M059J (cell line): ENCODE results near the gene GLTPD2. TPM values are rescaled to one million over a fixed set of nuclear protein-coding genes. Genes with fewer than 3 reads are reported as not detected.

Source experiments
- DNase-seq: peaks from one replicate; pipeline ENCODE4 v3.0.0-alpha.2; 2012; ENCODE audit warnings: low read depth
- total RNA-seq: library from RNA; depleted of rRNA; stranded (reverse); fragments of >200 nt; shearing (Covaris generic); gene quantifications from 2 replicates; pipeline ENCODE4 v1.2.3, GENCODE V29; 2014

GLTPD2 gene
- total RNA-seq, 1 experiment from 2014 or later: not detected

DNA sequence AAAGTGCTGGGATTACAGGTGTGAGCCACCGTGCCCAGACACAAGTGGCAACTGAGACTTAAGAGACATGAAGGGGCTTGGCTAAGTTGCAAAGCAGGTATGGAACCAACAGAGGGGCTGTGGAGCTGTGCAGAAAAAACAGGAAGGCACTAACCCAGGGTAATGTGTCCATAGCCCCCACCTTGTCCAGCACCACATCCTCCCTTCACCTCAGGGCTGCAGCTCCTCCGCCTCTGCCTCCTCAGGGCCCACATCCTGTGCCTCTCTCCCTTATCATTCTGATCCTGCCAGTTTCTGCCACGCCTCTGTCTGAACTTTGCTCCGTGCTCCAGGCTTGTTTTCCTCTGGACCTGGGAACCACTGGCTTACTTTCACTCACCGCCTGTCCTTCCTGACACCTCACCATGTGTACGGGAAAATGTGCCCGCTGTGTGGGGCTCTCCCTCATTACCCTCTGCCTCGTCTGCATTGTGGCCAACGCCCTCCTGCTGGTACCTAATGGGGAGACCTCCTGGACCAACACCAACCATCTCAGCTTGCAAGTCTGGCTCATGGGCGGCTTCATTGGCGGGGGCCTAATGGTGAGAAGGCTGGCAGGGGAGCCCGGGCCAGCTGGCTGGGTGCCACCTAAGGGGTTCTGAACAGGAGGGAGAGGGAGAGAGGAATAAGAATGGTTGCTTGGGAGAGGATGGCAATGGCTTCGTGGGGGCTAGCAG is 17.1 kb upstream of the GLTPD2 start, which contains the start of gene TM4SF5:
TM4SF5 (plus strand) TSS at position 368 of the 716 bp plus-strand sequence; CDS start at position 405, 37 bp downstream.
- peak; percentile 31 for DNase-seq

DNA sequence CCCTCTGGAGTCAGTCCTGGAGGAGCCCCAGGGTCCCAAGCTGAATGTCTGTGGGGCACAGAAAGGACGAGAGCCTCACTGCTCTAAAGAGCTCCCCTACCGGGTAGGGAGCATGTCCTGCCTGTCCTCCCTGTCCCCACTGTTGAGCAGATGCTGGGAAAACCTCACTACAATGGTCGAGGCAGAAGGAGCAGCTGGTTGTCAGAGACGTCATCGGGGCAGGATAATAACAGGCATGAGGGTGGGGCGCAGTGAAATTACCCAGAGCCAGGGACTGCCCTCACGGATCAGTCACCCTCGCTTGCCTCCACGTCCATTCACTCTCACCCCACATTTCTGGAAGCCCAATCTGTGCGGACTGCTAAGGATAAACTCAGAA is 16.5 kb upstream of the GLTPD2 start:
- DNase-seq: no peak

DNA sequence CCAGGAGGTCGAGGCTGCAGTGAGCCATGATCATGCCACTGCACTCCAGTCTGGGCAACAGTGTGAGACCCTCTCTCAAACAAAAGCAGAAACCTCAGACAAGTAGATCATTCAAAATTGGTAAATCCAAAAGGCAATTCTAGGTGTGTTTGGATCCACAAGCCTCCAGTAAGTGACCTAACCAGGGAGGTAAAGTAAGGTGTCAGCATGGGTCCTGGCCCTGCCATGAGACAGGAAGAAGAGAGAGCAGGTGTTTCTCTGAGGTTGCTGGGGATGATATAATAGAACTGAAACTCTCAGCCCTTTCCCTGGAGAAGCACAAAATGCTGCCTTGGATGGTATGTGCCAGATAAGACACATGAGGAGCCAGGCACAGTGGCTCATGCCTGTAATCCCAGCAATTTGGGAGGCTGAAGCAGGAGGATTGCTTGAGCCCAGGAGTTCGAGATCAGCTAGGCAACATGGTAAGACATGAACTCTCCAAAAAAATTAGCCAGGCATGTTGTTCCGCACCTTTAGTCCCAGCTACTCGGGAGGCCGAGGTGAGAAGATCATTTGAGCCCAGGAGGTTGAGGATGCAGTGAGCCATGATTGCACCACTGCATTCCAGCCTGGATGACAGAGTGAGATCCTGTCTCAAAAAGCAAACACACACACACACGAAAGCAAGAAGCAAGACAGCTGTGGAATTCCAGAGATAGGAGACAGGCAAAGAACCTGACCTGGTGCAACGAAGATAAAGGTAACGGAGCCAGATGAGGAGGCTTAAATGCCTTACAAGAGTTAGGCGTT is 10.6 kb upstream of the GLTPD2 start:
- DNase-seq: no peak

DNA sequence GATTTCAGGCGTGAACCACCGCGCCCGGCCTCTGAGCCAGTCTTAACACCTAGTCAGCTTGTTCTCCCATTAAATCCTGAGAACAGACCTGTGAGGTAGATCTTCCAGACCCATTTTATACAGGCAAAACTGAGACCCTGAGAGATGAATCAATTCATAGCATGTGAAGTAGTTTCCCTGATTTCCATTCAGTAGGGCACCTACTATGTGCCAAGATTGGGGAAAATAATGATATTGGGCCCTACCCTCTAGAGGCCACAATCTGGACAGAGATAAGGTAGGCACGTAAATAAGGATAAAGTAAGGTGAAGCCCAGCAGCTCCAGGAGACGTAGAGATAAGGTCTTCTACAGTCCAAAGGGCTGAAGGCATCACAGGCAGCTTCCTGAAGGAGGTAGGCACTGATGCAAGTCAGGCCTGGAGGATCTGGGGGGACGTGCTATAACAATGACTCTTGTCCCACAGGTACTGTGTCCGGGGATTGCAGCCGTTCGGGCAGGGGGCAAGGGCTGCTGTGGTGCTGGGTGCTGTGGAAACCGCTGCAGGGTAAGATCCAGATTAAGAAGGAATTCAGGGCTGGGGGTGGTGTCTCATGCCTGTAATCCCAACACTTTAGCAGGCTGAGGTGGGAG is 8.3 kb upstream of the GLTPD2 start:
- no peak for DNase-seq

DNA sequence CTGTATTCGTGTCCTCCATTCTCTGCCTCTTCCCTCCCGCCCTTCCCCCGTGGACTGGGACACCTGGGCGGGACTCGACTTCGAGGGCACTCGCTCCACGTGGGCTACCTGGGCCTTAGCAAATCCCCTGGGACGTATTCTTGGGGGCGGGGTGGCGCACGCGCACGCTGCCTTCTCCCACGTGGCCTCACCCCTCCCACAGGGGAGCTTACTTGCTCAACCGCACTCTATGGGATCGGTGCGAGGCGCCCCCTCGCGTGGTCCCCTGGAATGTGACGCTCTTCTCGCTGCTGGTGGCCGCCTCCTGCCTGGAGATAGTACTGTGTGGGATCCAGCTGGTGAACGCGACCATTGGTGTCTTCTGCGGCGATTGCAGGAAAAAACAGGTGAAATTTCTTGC is 6.1 kb upstream of the GLTPD2 start:
- DNase-seq: no peak

DNA sequence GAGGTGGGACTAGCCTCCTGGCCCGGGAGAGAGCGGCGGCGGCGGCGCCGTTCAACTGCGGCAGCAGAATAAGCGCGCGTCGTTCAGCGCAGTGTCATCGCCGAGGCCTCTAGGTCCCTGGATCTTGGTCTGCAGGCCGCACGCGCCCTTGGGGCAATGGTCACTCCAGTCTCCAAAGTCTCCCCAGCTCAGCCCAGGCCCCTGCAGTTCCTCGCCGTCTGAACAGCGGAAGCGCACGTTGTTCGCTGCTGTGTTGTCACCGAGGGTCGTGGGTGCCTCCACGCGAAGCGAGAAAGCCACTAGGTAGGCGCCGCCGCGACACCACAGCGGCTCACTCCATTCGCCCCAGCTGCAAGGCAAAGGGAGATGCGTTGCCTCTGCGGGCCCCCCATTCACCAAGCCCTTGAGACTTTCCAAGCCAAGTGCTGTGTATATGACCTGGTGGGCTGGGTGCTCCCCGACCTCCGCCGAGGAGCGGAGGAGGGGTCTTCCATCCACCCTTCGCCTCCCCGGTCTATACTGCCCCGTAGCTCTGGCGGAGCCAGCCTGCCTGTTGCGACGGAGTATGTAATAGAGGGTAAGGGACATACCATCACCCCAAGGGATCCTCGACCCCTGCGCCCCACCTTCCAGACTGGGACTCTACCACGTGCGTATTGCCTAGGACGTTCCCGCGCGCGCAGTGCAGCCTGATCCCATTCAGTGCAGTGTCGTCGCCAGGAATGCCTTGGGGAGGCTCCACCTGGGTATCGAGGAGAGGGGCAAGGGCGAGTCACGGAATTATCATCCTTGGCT is 3.3 kb upstream of the GLTPD2 start:
- no peak for DNase-seq

DNA sequence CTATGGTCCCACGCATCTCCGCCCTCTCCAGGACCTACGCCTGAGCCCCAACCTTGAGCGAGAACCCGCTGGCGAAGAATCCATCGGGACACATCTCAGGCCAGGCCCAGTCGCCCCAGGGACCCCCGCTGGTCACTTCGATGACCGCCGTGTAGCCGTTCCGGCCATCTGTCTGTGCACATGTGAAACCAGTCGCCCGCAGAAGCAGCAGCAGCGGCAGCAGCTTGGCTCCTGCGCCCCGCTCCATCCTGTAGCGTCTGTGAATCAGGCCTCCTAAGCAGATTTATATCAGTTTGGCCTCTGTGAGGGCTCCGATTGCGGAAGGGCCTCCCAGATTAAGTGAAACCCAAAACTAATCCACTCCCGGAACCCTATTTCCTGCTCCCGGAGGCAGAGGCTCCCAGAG is 2.7 kb upstream of the GLTPD2 start, which contains the start of gene VMO1:
VMO1 (minus strand) TSS at position 259 of the 406 bp plus-strand sequence; CDS start at position 247, 12 bp downstream.
- peak; percentile 54 for DNase-seq

DNA sequence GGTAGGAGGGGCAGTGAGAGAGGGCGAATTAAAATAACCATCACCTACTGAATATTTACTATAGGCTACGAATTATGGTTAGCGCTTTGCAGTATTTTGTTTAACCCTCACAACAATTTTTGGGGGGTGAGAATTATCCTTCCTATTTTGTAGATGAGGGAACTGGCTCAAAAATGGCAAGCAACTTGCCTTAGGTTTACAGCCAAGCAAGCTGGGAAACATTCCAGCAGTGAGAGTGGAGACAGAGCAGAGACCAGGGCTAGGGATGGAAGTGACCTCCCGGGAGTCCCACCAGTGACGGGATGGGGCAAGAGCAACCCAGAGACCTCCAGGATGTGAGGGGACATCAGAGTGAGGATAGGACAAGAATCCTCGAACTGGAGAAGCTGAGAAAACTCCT is 2.2 kb upstream of the GLTPD2 start:
- DNase-seq: peak; percentile 9

DNA sequence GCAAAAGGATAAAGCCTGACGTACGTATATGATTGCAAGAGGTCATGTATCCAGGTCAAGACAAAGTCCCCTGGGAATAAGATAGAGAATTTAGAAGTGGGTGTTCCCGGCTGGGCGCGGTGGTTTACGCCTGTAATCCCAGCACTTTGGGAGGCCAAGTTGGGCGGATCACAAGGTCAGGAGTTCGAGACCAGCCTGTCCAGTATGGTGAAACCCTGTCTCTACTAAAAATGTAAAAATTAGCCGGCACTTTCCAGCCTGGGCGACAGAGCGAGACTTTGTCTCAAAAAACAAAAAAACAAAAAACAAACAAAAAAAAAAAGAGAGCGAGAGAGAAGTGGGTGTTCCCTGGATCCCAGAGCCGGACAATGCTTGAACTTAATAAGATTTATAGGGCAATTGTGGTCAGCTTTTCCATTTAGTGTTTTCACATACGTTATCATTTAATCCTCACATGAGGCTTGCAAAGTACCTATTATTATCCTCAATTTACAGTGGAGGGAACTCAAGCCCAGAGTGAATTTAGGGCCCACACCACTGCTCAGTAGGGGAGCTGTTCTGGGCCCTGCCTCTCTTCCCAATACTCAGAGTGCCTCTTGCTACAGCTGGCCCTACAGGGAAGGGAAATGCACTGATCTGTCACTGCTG is 481 bp upstream of the GLTPD2 start:
- DNase-seq: no peak

DNA sequence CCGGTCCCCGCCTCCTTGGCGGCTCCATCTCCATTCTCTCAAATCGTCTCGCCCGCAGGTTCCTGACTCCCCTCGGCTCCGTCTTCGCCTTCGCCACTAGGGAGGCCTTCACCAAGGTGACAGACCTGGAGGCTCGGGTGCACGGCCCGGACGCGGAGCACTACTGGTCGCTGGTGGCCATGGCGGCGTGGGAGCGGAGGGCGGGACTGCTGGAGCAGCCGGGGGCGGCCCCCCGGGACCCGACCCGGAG is 862 bp downstream of the GLTPD2 start:
- no peak for DNase-seq

DNA sequence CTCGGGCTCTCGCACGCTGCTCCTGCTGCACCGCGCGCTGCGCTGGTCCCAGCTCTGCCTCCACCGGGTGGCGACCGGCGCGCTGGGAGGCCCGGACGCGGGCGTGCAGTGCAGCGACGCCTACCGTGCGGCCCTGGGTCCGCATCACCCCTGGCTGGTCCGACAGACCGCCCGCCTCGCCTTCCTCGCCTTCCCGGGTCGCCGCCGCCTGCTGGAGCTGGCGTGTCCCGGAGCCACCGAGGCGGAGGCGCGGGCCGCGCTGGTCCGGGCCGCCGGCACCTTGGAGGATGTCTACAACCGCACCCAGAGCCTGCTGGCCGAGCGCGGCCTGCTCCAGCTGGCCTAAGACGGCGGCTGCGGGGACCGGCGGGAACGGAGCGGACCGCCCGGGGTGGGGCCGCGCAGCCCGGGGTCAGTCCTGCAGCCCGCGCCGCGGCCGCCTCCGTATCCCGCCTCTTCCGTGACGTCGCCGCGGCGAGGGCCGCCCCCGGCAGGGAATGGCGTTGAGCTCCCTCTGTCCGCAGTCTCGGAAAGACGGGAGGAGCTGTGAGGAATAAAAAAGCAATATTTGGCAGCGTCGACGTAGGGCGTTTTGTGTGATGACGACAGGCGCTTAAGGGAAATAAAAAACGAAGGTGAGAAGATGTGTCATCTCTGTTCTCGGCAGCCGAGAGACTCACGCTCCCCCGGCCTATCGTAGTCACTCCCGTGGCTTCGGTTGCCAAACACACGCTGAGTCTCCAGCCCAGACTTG is 1.4 kb downstream of the GLTPD2 start:
- DNase-seq: peak; percentile 84

DNA sequence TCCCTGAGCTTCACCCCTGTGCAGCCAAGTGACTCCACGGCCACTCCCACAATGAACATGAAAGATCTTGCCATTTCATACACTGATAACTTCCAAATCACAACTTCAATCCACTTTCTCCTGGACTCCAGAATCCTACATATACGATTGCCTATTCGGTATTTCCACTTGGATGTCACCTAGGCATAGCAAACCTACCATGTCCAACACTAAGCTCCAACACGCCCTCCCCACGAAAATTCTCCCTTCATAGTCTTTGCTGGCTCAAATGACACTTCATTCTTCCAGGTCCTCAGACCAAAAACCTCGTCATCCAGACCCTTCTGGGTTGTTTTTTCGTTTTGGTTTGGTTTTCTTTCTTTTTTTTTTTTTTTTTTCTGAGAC is 1.9 kb downstream of the GLTPD2 start:
- DNase-seq: no peak

DNA sequence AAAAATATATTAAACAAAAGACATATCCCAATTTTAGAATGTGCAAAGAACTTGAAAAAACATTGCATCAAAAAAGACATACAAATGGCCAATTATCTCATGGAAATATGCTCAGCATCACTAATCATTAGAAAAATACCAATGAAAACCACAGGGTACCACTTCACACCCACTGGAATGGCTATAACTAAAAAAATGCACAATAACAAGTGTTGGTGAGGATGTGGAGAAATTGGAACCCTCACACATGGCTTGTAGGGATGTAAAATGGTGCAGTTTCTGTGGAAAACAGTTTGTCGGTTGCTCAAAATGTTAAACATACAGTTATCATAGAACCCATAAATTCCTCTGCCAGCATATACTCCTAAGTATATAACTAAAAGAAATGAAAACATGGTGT is 6.4 kb downstream of the GLTPD2 start:
- DNase-seq: no peak

DNA sequence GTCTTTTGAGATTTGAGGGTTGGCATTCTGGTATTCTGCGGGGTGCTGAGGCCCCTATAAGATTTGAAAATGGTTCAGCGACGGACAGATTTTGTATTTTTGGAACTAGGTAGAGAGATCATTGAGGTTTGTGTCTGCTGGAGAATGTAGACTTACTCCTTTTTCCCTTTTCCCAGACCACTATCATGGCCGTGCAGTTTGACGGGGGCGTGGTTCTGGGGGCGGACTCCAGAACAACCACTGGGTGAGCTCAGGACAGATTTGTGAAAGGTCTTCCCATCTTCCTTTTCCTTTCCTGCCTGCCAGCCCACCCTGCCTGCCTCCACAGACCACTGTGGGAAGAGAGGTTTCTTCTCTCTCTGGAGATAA is 7.8 kb downstream of the GLTPD2 start:
- peak; percentile 39 for DNase-seq

DNA sequence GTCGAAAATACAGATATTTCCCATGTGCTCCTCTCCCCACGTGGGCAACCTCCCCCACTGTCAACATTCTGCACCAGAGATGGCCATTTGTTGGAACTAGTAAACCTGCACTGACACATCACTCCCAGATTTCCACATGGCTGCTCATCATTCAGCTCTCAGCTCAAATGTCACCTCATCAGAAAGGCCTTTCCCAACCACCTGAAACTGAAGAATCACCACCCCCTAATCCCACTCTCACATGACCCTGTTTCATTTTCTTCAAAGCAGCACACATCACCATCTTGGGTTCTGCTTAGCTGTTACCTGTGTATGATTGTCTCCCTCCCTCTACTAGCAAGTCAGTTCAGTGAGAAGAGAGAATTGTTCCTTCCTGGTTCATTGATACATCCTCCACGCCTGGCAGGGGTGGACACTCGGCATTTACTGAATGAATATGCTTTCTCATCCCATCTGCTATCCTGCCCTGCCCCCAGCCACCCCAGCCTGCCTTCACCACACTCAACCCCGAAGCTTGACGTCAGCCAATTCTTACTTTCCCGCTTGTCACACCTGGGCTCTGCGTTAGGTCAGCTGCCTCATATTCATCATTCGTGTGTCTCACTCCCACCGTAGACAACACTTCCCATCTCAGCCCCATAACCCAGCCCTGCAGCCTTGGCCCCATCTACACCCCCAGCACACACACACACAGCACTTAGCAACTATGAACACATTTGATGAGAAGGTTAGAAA is 11.9 kb downstream of the GLTPD2 start:
- DNase-seq: no peak

DNA sequence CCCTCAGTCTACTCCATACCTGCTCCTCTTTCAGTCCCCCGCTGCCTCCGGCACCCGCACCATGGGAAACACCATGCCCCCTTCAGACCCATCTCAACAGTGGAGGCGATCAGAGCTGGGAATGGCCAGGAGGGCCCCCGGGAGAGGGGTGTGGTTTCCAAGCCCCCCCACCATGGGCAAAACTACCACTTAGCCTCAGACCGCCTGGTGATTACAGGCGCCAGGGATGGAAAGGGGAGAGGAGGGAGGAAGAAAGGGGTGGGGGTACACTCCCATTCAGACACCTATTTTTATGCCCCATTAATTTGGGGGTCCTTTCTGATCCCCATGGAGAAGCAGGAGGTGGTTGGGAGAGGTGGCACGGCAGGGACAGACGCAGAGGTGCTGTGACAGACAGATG is 13.5 kb downstream of the GLTPD2 start, which contains the start of gene C17orf114:
C17orf114 (minus strand) TSS at position 101 of the 400 bp plus-strand sequence.
- no peak for DNase-seq

DNA sequence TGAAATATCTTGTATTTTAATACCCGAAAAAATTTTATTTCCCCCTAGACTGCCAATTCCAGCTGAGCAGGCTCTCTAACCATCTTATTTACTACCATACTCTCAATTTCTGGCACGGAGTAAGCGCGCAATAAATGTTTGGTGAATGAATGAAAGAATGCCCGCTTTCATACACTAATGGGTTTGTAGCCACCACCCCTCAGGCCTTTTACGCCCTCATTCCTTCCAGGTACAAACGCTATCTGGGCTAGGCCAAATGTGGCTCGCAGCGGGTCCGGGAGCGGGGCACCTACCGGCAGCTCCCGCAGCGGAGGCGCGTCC is 17.7 kb downstream of the GLTPD2 start:
- peak; percentile 29 for DNase-seq

DNA sequence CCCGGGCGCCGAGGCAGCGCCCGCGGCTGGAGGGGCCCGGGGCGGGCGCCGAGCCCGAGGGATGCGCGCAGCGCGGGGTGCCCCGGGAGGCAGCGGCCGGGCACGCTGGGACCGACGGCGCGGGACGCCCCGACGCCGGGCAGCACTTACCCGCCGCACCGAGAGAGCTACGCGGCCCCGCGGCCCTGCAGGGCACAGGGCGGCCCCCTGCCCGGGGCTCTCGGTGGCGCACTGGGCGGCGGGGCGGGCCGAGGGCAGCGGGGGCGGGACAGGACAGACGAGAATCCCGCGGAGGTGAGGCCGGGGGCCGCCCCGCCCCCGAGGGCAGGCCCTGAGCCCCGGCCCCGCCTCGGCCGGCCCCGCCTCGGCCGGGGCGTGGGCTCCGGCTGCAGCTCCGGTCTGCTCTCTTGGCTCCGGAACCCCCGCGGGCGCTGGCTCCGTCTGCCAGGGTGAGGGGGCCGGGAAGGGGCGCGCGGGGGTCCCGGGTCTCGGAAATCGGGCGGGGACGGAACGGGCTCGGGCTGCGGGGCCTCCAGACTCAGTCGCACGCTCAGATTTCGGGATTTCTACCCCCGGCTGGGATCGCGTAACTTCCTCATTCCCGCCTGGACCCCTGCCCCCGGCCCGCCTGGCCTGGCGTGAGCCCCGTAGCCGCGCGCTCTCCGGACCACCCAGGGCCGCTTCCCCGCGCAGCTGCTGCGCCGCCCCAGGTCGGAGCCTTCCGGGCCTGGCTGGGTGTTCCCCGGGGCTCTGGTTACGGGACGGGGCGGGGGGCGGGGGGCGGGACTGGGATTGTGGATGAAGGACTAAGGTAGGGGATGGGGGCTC is 18.2 kb downstream of the GLTPD2 start, which contains the start of gene PLD2:
PLD2 (plus strand) TSS at position 376 of the 828 bp plus-strand sequence. CDS start 621 bp downstream, outside the sequence.
- DNase-seq: peak; percentile 77
